Measurements from ENCODE around the gene CETN2.

Gene CETN2

DNA sequence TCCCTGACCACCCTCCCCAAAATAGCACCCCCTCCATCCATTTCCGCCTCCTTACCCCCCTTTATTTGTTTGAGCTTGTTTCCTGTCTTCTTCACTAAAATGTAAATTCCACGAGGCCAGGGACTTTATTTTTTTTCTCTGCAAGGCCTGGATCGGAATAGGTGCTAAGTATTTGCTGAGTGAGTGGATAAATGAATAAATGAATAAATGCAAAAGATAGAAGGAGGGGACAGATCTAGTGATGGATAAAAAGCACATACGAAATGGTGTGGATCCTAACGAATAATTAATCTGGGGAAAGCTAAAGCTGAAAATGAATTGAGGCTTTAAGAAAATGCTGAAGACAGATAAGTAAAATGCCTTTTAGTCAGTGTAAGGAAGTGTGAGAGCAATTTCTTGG, 12.2 kb downstream of the CETN2 start:
- Histone ChIP-seq H3K9me3 (ENCODE audit: control insufficient read depth, insufficient read depth, low read depth, low read length) (no peaks in the 10 kb centered on the region), H3K4me3 (ENCODE audit: low read depth, low read length) (no peak overlapping the region), H3K27ac (ENCODE audit: extremely low read depth, low read depth, low read length) (no peak overlapping the region), H3K4me1 (ENCODE audit: control insufficient read depth, insufficient read depth, low read length) (no peaks in the 10 kb centered on the region), H3K36me3 (ENCODE audit: control insufficient read depth in 2 of 2, insufficient read depth in 1 of 2, low read length in 2 of 2) (no peaks in the 10 kb centered on the region)
- ChIA-PET CTCF (interaction anchor here (0.6 to 3.2 kb wide), 12 partner anchors 8 to 1391 kb away, joined by 3 to 24 read pairs (median 4); partner anchors contain the start of genes CETN2, GABRQ and NSDHL), POLR2A (interaction anchor here (0.7 kb wide), 1 partner anchor 890 kb away, joined by 4 read pairs; no protein-coding TSS in a partner anchor)
- TF ChIP-seq MEIS1 (CRISPR knock-in tag; IDR thresholded peaks at IDR 0.05; ENCODE audit: borderline replicate concordance) (no peak), ZNF184 (tag by site-specific recombination; IDR thresholded peaks at IDR 0.05) (no peak), ZNF266 (tag by site-specific recombination; IDR thresholded peaks at IDR 0.05; ENCODE audit: low read depth) (no peak), ZNF571 (tag by site-specific recombination; IDR thresholded peaks at IDR 0.05) (no peak)

DNA sequence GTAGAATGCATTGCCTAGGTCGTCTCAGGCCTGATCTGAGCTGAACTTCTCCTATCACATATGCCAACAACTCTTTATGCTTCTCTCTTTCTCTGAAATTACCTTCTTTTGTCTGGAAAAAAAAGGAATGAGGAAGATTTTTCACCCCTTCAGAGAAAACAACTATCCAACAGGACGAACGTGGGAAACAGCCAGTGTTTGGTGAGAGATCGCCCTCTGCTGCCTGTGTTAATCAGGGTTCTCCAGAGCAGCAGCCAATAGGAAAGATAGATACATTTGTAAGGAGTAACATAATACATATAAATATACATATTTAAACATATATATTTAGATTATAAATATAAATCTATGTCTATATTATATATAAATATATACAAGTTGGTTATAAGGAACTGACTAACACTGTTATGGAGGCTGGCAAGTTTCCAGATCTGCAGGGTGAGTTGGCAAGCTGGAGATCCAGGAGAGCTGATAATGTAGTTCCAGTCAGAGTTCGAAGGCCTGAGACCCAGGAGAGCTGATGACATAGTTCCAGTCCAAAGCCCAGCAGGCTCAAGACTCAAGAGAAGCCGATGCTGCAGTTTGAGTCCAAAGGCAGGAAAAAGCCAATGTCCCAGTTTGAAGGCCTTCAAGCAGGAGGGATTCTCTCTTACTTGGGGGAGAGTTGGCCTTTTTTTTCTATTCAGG, 13.3 kb downstream of the CETN2 start:
- H3K36me3 ChIP-seq (ENCODE audit: control insufficient read depth in 2 of 2, insufficient read depth in 1 of 2, low read length in 2 of 2) = no peaks in the 10 kb centered on the region
- H3K4me3 ChIP-seq (ENCODE audit: low read depth, low read length) = no peak overlapping the region
- no peak overlapping the region for H3K27ac ChIP-seq (ENCODE audit: extremely low read depth, low read depth, low read length)
- H3K9me3 ChIP-seq (ENCODE audit: control insufficient read depth, insufficient read depth, low read depth, low read length) = no peaks in the 10 kb centered on the region
- TF ChIP-seq ZNF654 (tag by site-specific recombination; IDR thresholded peaks at IDR 0.05; ENCODE audit: low read depth) (peak; percentile 55), ZNF2 (tag by site-specific recombination; IDR thresholded peaks at IDR 0.05) (no peak)
- TF ChIP-seq, protein P1, sequence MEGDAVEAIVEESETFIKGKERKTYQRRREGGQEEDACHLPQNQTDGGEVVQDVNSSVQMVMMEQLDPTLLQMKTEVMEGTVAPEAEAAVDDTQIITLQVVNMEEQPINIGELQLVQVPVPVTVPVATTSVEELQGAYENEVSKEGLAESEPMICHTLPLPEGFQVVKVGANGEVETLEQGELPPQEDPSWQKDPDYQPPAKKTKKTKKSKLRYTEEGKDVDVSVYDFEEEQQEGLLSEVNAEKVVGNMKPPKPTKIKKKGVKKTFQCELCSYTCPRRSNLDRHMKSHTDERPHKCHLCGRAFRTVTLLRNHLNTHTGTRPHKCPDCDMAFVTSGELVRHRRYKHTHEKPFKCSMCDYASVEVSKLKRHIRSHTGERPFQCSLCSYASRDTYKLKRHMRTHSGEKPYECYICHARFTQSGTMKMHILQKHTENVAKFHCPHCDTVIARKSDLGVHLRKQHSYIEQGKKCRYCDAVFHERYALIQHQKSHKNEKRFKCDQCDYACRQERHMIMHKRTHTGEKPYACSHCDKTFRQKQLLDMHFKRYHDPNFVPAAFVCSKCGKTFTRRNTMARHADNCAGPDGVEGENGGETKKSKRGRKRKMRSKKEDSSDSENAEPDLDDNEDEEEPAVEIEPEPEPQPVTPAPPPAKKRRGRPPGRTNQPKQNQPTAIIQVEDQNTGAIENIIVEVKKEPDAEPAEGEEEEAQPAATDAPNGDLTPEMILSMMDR (tag by site-specific recombination; IDR thresholded peaks at IDR 0.05) = 0 out of 2 replicates have a peak, but pooled peaks have one; percentile 9
- POLR2A ChIA-PET = no interaction called here
- CTCF ChIA-PET = interaction anchor here (0.6 to 3.2 kb wide), 16 partner anchors 10 to 1312 kb away, joined by 3 to 24 read pairs (median 4); partner anchors contain the start of genes CETN2 and NSDHL
- no peaks in the 10 kb centered on the region for H3K4me1 ChIP-seq (ENCODE audit: control insufficient read depth, insufficient read depth, low read length)

DNA sequence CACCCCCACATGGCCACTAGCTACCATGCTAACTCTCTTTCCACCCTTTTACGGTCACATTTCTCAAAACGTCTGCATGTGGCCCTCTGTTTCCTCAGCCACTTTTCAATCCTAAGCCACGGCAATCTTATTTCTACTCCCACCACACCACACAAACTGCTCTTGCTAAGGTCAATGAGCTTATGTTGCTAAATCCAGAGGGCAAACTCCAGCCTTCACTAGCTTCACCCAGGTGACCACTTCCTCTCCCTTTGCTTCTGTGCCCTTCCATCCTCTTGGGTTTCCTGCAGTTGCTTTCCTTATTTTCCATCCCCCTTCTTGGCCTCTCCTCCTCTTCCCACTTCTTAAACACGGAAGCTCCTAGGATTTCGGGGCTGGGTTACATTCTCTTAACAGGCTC, 16.5 kb downstream of the CETN2 start:
- ChIA-PET POLR2A (no interaction called here), CTCF (interaction anchor here (0.6 to 3.7 kb wide), 4 partner anchors 173 to 1065 kb away, joined by 3 to 18 read pairs (median 4); no protein-coding TSS in a partner anchor)
- no peak overlapping the region for H3K4me3 ChIP-seq (ENCODE audit: low read depth, low read length)

DNA sequence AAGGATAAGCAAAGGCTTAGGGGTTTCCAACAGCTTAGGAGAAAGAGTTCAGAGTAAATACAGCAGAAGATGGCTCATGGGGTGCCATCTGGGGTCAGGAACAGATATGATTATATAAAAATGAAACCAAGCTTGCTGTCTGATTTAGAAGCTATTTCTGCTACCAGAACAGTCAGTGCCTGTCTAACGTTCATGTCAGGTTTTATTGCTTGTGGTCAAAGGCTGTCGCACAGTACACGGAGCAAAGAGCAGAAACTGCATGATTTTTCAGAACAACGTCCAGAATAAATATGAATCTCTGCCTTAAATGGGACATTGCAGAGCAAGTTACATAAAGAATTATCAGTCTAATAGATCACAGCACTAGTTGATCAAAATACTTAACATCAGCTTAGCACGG, 17.4 kb downstream of the CETN2 start:
- no peaks in the 10 kb centered on the region for H3K4me1 ChIP-seq (ENCODE audit: control insufficient read depth, insufficient read depth, low read length)
- no peak overlapping the region for H3K27ac ChIP-seq (ENCODE audit: extremely low read depth, low read depth, low read length)
- no peaks in the 10 kb centered on the region for H3K9me3 ChIP-seq (ENCODE audit: control insufficient read depth, insufficient read depth, low read depth, low read length)
- POLR2A ChIA-PET = no interaction called here
- TF ChIP-seq ZNF426 (tag by site-specific recombination; IDR thresholded peaks at IDR 0.05) (no peak), ZNF596 (tag by site-specific recombination; IDR thresholded peaks at IDR 0.05) (no peak)
- TF ChIP-seq, protein P2, sequence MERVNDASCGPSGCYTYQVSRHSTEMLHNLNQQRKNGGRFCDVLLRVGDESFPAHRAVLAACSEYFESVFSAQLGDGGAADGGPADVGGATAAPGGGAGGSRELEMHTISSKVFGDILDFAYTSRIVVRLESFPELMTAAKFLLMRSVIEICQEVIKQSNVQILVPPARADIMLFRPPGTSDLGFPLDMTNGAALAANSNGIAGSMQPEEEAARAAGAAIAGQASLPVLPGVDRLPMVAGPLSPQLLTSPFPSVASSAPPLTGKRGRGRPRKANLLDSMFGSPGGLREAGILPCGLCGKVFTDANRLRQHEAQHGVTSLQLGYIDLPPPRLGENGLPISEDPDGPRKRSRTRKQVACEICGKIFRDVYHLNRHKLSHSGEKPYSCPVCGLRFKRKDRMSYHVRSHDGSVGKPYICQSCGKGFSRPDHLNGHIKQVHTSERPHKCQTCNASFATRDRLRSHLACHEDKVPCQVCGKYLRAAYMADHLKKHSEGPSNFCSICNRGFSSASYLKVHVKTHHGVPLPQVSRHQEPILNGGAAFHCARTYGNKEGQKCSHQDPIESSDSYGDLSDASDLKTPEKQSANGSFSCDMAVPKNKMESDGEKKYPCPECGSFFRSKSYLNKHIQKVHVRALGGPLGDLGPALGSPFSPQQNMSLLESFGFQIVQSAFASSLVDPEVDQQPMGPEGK (tag by site-specific recombination; IDR thresholded peaks at IDR 0.05) = no peak
- H3K4me3 ChIP-seq (ENCODE audit: low read depth, low read length) = no peak overlapping the region
- CTCF ChIA-PET = interaction anchor here (1.0 to 3.7 kb wide), 3 partner anchors 8 to 1064 kb away, joined by 3 to 24 read pairs (median 18); no protein-coding TSS in a partner anchor
- H3K36me3 ChIP-seq (ENCODE audit: control insufficient read depth in 2 of 2, insufficient read depth in 1 of 2, low read length in 2 of 2) = no peaks in the 10 kb centered on the region

More for the DNA sequence above, 16.5 kb downstream of the CETN2 start:
- Histone ChIP-seq H3K36me3 (ENCODE audit: control insufficient read depth in 2 of 2, insufficient read depth in 1 of 2, low read length in 2 of 2) (no peaks in the 10 kb centered on the region), H3K9me3 (ENCODE audit: control insufficient read depth, insufficient read depth, low read depth, low read length) (no peaks in the 10 kb centered on the region), H3K4me1 (ENCODE audit: control insufficient read depth, insufficient read depth, low read length) (no peaks in the 10 kb centered on the region), H3K27ac (ENCODE audit: extremely low read depth, low read depth, low read length) (no peak overlapping the region)
- TF ChIP-seq REPIN1 (tag by site-specific recombination; IDR thresholded peaks at IDR 0.05; ENCODE audit: low read depth) = no peak
- no peak for TF ChIP-seq ZBTB1 (tag by site-specific recombination; IDR thresholded peaks at IDR 0.05)
- TF ChIP-seq KLF8 (tag by site-specific recombination; IDR thresholded peaks at IDR 0.05) = no peak
- TF ChIP-seq ZNF311 (tag by site-specific recombination; IDR thresholded peaks at IDR 0.05; ENCODE audit: borderline replicate concordance) = no peak
- TF ChIP-seq ZBTB20 (tag by site-specific recombination; IDR thresholded peaks at IDR 0.05) = no peak
- no peak for TF ChIP-seq ZBTB8A (tag by site-specific recombination; IDR thresholded peaks at IDR 0.05)
- no peak for TF ChIP-seq ZNF416 (tag by site-specific recombination; IDR thresholded peaks at IDR 0.05)
- no peak for TF ChIP-seq ZNF214 (tag by site-specific recombination; IDR thresholded peaks at IDR 0.05; ENCODE audit: borderline replicate concordance)
- TF ChIP-seq ZNF791 (tag by site-specific recombination; IDR thresholded peaks at IDR 0.05) = no peak
- TF ChIP-seq ZNF530 (tag by site-specific recombination; IDR thresholded peaks at IDR 0.05; ENCODE audit: low read depth) = no peak
- TF ChIP-seq ZNF114 (tag by site-specific recombination; IDR thresholded peaks at IDR 0.05) = no peak
